Stimulated activated CD8-positive, alpha-beta memory T cell treated with anti-CD3 and anti-CD28 coated beads, Interleukin-12 subunit alpha, Interleukin-12 subunit beta, amount 100 ng/mL, for 4 hours (primary cell): ENCODE results near the gene HAP1.
"Not testable (repeated sequence)": the region's sequence is repeated elsewhere in the genome, so short reads cannot be mapped to it uniquely, and the experiment has no call there.

Experiments used
- DNase-seq: peaks from one replicate; pipeline ENCODE4 v3.0.0-alpha.2; 2020; ENCODE audit warnings: low read depth

Gene HAP1, protein sequence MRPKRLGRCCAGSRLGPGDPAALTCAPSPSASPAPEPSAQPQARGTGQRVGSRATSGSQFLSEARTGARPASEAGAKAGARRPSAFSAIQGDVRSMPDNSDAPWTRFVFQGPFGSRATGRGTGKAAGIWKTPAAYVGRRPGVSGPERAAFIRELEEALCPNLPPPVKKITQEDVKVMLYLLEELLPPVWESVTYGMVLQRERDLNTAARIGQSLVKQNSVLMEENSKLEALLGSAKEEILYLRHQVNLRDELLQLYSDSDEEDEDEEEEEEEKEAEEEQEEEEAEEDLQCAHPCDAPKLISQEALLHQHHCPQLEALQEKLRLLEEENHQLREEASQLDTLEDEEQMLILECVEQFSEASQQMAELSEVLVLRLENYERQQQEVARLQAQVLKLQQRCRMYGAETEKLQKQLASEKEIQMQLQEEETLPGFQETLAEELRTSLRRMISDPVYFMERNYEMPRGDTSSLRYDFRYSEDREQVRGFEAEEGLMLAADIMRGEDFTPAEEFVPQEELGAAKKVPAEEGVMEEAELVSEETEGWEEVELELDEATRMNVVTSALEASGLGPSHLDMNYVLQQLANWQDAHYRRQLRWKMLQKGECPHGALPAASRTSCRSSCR

DNA sequence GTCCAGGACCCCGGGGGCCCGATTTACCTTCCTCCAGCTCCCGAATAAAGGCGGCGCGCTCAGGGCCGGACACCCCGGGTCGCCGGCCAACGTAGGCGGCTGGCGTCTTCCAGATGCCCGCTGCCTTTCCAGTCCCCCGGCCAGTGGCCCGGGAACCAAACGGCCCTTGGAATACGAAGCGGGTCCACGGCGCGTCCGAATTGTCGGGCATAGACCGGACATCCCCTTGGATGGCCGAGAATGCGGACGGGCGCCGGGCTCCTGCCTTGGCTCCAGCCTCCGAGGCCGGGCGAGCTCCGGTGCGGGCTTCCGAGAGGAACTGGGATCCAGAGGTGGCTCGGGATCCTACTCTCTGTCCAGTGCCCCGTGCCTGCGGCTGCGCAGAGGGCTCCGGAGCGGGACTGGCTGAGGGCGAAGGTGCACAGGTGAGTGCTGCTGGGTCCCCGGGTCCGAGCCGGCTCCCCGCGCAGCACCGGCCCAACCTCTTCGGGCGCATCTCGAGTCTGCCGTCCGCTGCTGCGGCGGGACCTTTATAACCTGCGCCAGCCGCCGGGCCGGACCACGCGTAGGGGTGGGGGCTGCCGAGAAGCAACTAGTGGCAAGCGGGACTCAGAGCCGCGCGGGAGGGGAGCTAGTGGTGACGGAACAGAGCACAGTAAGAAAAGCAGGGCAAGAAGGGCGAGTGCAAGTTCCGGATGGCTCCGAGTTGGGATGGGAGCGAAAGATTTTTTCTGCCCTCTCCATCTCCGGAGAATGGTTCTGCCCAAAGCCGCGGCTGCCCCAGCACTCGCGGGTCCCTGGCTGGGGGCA is at the start of gene HAP1:
TSS of gene HAP1 (minus strand) at position 505 of the 810 bp plus-strand sequence. CDS start at position 496, 9 bp downstream.
- DNase-seq = no peak

DNA sequence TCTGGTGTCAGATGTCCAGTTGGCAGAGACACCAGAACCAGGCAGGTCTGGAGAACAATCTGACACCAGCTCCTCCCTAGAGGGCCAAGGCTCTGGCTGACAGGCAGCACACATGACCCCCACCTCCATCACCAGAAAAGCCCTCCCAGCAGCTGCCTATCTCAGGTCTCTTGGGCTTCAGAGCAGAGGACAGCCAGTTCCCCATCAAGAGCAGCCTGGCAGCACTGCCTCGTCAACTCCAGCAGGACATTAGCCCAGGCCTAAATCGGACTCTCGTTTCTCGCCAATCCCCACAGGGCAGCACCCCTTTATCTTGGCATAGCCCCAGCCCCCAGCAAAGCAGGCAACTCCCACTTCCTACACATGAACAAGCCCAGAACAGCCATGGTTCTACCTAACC is 47.7 kb upstream of the HAP1 start:
- DNase-seq = no peak

- no peak for DNase-seq
Measured at GRCh38 chr17:41781404-41782110, 47.1 kb upstream of the HAP1 start.

GRCh38 chr17:41779954-41780353 is 45.5 kb upstream of the HAP1 start:
- DNase-seq = no peak

- no peak for DNase-seq
Measured at GRCh38 chr17:41777574-41778188, 43.2 kb upstream of the HAP1 start.

DNA sequence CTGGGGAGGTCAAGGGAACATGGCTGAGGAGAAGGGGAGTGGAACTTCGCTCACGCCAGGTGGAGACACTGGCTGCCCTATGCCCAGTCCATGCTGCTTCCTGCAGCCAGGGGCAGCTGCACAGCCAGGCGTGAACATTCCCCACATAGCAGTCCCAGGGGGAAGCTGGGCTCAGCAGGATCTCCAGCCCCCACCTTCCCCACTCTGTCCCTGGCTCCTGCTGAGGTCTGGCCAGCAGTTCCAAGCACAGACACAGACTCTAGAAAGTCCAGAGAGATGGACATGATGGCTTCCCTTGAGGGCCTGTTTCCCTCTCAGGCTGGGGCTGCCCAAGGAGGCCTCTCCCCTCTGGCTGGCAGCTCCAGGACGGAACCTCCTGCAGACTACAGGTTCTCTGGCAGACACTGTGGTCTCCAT is 42.7 kb upstream of the HAP1 start:
- DNase-seq = no peak

DNA sequence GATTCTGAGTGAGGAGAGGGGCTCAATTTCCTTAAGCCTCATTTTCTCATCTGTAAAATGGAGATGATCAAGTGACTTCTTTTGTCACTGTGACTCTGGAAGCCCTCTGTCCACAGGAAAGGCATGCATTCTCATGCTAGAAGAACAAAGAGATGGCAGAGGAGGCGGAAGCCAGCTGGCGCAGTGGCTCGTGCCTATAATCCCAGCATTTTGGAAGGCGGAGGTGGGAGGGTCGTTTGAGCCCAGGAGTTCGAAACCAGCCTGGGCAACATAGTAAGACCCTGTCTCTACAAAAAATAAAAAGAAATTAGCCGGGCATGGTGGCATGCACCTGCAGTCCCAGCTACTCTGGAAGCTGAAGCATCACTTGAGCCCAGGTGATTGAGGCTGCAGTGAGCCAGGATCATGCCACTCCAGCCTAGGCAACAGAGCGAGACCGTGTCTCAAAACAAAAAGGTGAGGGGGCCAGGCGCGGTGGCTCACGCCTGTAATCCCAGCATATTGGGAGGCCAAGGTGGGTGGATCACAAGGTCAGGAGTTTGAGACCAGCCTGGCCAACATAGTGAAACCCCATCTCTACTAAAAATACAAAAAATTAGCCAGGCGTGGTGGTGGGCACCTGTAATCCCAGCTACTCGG is 41.9 kb upstream of the HAP1 start:
- not testable (repeated sequence) for DNase-seq

- DNase-seq = no peak
Measured at GRCh38 chr17:41775394-41776226, 41.2 kb upstream of the HAP1 start.

GRCh38 chr17:41773731-41774193 is 39.3 kb upstream of the HAP1 start:
- no peak for DNase-seq

- DNase-seq = no peak
Measured at GRCh38 chr17:41773190-41773588, 38.7 kb upstream of the HAP1 start.

- DNase-seq = no peak
Measured at GRCh38 chr17:41772586-41773189, 38.2 kb upstream of the HAP1 start.

DNA sequence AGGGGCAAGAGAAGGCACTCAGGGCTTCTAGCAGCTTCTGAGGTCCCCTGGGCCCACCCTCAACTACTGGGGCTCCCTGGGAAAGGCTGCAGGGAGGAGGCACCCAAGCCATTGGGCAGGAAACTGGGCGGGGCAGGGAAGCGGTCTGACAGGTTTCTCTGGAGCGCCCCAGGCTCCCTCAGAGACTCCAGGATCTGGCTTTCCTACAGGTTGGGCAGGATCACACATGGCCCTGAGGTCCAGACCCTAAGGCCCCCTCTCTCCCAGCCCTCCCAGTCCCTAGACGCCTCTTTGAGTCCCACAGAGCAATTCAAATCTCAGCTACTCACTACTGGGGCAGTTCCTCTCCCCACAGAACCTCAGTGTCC is 37.8 kb upstream of the HAP1 start:
- DNase-seq = no peak

DNA sequence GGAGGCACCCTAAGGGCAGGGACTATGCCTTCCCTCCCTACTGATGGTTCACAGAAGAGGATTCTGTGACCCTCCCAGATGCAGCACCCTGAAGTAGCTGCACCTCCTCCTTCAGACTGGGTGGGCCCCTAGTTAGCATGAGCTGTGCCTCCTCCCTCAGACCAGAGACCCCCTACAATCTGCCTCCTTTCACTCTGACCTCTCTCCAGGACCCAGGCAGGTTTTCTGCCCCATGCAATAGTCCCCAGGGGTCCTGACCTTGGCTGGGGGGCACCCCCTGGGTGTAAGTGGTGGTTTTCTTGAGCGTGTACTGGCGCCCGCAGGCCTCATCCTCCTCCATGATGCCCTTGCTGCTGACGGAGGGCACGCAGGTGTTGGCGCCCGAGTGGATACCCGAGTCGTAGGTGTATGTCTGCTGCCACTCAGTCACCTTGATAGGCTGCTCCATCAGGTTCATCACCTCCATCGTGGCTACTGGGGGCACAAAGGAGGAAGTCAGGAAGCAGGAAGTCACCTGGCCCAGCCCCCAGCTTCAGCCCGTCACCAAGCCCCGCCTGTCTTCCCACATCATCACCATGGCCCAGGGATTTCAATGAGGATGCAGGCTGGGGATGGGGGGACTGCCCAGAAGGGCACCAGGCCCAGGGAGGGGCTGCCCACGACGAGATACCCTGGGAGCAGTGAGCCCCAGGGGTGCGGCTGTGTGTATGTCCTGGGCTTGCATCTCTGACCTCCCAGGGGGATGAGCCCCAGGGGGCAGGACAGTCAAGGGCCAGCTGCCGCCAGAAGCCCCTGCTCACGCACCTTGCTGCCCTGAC is 37.2 kb upstream of the HAP1 start:
- no peak for DNase-seq

DNA sequence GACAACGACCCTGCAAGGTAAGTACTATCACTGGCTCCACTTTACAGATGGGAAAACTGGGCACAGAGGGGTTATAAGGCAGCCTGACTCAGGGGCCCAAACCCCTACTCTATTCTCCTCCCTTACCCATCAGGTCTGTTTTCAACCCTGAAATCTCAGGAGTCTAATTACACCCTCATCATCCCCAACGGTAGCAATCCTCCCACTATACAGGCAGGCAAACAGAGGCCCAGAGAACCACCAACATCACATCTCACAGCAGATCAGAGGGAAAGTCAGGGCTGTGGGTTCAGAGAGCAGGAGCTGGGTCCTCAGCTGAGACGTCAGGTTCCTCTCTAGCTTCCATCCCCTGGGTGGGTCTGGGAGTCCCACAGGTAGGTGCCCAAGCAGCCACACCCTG is 35.5 kb upstream of the HAP1 start:
- no peak for DNase-seq

DNA sequence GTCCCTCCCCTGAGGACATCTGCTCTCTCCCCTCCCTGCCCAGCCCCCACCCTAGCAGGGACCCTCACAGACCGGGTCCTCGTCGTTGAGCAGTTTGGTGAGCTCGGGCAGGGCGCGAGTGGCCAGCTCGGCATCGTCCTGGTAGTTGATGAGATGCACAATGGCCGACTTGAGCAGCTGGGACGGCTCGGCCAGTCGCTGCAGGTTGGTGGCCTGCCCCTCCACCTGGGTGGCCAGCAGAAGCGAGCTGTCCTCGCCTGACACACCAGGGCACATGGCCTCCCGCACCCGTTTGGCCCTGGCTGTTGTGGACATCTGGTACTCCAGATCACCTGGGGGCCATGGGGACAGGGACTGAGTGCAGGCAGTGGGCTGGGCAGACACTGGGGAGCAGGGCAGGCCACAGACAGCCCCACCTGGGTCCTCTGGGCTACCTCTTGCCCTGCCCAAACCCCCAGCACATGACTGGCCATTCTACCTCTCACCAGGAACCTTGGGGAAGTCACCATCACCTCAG is 35.0 kb upstream of the HAP1 start:
- no peak for DNase-seq

- no peak for DNase-seq
Measured at GRCh38 chr17:41768682-41769288, 34.3 kb upstream of the HAP1 start.

- DNase-seq = no peak
Measured at GRCh38 chr17:41767324-41768042, 33.0 kb upstream of the HAP1 start.

DNA sequence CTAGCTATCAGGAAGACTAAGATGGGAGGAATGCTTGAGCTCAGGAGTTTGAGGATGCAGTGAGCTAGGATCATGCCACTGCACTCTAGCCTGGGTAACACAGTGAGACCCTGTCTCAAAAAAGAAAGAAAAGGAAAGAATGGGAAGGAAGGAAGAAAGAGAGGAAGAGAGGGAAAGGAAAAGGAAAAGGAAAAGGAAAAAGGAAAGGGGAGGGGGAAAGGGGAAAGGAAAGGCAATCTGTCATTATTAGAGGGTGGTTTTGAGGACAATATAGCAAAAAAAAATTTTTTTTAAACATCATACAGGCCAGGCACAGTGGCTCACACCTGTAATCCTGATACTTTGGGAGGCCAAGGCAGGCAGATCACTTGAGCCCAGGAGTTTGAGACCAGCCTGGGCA is 31.7 kb upstream of the HAP1 start:
- no peak for DNase-seq
